SK-N-MC (cell line): ENCODE measurements around the gene PC.

ENCODE experiments used
- EZH2 ChIP-seq: fragments of 200-600 bp; sonication (generic); IDR thresholded peaks from one replicate; pipeline ENCODE4 v1.6.1; 2017; ENCODE audit warnings: antibody characterized with exemption
- FOXP2 ChIP-seq: optimal IDR thresholded peaks from 2 replicates; pipeline ENCODE3; 2011; ENCODE audit warnings: mild to moderate bottlenecking, moderate library complexity; ENCODE audit not compliant: insufficient read depth; ENCODE audit errors: extremely low read length, control extremely low read depth
- POLR2AphosphoS5 ChIP-seq: IDR thresholded peaks from 2 replicates; pipeline ENCODE4 v1.6.1; 2012; ENCODE audit warnings: mild to moderate bottlenecking, low read depth, low read length, borderline replicate concordance

DNA sequence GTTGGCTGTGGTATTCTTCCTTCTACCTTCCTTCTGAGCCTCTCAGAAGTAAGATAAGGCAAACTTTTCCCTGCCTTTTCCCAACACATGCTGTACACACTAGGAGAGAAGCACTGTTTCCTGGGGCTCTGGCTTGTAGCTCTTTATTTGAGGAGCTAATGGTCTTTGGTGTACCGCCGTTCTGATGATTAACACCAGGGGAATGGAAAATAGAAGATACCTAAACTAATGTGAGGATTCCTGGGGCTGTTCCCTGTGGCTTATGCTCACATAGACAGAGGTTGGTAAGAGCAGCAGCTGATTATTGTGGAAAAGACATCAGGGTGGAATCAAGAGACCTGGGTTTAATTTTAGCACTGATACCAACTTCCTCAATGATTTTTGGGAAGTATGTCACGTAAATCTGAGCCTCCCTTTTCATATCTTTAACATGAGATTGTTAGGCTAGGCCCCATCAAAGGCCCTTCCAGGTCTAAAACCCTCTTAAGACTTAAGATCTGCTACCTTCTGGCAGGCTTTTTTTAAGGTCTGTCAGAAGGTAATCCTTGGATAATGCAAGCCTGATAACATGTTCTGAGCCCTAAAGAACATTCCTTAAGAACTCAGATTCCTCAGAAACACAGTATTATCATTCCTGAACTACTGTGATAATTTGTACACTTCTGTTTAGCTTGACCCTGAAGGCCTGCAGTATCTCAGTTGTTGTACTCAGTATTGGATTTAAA is 139.8 kb downstream of the PC start:
- no peak for TF ChIP-seq FOXP2
- no peak for TF ChIP-seq POLR2AphosphoS5
- TF ChIP-seq EZH2, result no peak
